GM18519 (cell line): ENCODE results near the gene USP3.
"Not testable (repeated sequence)": the region's sequence is repeated elsewhere in the genome, so short reads cannot be mapped to it uniquely, and the experiment has no call there.

ENCODE experiments used
- ATAC-seq: cut with Tn5 transposase; IDR thresholded peaks from one replicate; pipeline ENCODE4 v1.9.1; 2021; ENCODE audit warnings: mild to moderate bottlenecking, moderate library complexity; ENCODE audit not compliant: unreplicated experiment, low FRiP score

USP3 gene

GRCh38 chr15:63474810-63475316, 29.5 kb upstream of the USP3 start:
- ATAC-seq: peak; percentile 42

GRCh38 chr15:63475707-63476106, 28.7 kb upstream of the USP3 start:
- ATAC-seq: no peak

- no peak for ATAC-seq
Measured at GRCh38 chr15:63476229-63476632, 28.2 kb upstream of the USP3 start.

GRCh38 chr15:63478243-63478642, 26.1 kb upstream of the USP3 start:
- ATAC-seq: no peak

GRCh38 chr15:63480441-63480821, 24.0 kb upstream of the USP3 start:
- no peak for ATAC-seq

GRCh38 chr15:63481105-63481810, 23.1 kb upstream of the USP3 start:
- ATAC-seq: no peak

- ATAC-seq: no peak
Measured at GRCh38 chr15:63482874-63483323, 21.5 kb upstream of the USP3 start.

- no peak for ATAC-seq
Measured at GRCh38 chr15:63483521-63484371, 20.6 kb upstream of the USP3 start.

- no peak for ATAC-seq
Measured at GRCh38 chr15:63484433-63485186, 19.8 kb upstream of the USP3 start.

- ATAC-seq: no peak
Measured at GRCh38 chr15:63487076-63487757, 17.2 kb upstream of the USP3 start.

GRCh38 chr15:63487758-63488397, 16.5 kb upstream of the USP3 start:
- not testable (repeated sequence) for ATAC-seq

GRCh38 chr15:63488398-63488960, 15.9 kb upstream of the USP3 start:
- no peak for ATAC-seq

- no peak for ATAC-seq
Measured at GRCh38 chr15:63489352-63489751, 15.0 kb upstream of the USP3 start.

- ATAC-seq: no peak
Measured at GRCh38 chr15:63490345-63491034, 13.9 kb upstream of the USP3 start.

GRCh38 chr15:63491116-63491827, 13.1 kb upstream of the USP3 start:
- no peak for ATAC-seq

- ATAC-seq: no peak
Measured at GRCh38 chr15:63491979-63492378, 12.4 kb upstream of the USP3 start.

GRCh38 chr15:63492541-63493077, 11.8 kb upstream of the USP3 start:
- no peak for ATAC-seq

- ATAC-seq: no peak
Measured at GRCh38 chr15:63493436-63493835, 11.0 kb upstream of the USP3 start.
